ENCODE results near the gene RAB40B. TPM values are rescaled to one million over a fixed set of nuclear protein-coding genes. Genes with fewer than 3 reads are reported as not detected.

The RAB40B gene
- total and polyA plus RNA-seq, 2 donors (not counting 1 experiment from before 2014, with no cell fraction given), result 4.7 to 8.0 TPM

DNA sequence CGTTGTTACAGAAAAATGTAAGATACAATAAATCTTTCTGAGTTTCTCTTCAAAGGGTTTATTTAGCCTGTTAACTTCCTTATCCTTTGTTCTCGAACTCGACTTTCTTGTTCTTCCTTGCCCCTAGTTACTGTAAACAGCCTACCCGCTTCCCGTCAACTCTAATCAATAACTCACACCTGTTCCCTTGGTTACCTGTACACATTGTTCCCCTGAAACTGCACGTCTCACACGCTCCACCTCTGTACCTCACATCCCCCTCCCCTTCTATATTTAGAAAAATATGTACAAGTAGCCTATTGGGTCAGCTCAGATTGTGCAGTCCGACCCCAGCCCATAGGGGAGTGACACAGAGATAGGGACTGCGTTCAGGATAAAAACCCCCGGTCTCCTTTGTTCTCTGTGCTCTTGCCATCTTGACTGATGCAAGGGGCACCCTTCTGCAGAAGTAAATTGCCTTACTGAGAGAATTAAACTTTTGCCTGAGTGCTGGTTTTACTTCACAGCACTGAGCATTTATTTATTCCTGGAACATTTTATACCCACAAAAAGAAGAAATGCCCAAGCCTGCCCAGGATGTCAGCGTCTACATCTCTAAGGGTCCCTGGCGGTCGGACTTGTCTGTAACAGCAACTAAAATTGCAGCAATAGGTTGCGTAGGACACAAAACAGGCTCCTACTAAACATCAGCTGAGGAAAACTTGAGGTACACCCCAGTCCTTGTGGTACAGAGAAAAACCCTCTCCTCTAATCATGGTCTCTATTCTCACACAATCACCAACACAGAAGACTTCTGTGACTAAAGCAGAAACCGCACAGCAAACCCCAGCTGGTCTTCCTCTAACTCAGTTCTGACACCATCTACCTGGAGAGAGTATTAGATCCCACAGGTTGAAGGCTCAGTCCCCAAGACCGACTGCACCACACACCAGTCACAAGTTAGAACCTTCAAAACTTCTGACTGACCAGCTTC, 61.6 kb downstream of the RAB40B start:
- no peak overlapping the region for H3K27ac ChIP-seq (ENCODE audit: low read length in 2 of 2)
- no peak overlapping the region for H2AFZ ChIP-seq (ENCODE audit: insufficient read depth, low read depth, low read length, poor library complexity, severe bottlenecking)
- no peaks in the 10 kb centered on the region for H3K27me3 Mint-ChIP-seq
- peaks cover 98% of the 10 kb centered on the region for H3K79me2 ChIP-seq (ENCODE audit: control insufficient read depth, insufficient read depth, low read length)
- DNase-seq, result no peak
- peaks cover 21% of the 10 kb centered on the region for H3K4me1 Mint-ChIP-seq
- peaks cover 0 to 4% (median 0%) of the 10 kb centered on the region in 3 donors for H3K9me3 ChIP-seq (ENCODE audit: control extremely low read depth in 1 of 3, control insufficient read depth in 2 of 3, insufficient read depth in 1 of 3, low read length in 2 of 3)
- peaks cover 81% of the 10 kb centered on the region for H4K20me1 ChIP-seq (ENCODE audit: control insufficient read depth, insufficient read depth, low read length, poor library complexity, severe bottlenecking)
- H3K9me3 Mint-ChIP-seq (ENCODE audit: insufficient read depth), result no peaks in the 10 kb centered on the region
- H3K36me3 ChIP-seq (replicated peaks in 1 of 2; ENCODE audit: control extremely low read depth in 1 of 2, control insufficient read depth in 1 of 2, extremely low read depth in 1 of 2, insufficient read depth in 2 of 2, low read length in 1 of 2), result peaks cover 0 to 57% of the 10 kb centered on the region in 2 experiments
- ChIA-PET CTCF (no interaction called here), POLR2A (interaction anchor here (0.6 kb wide), 1 partner anchor 36 kb away, joined by 3 read pairs; no protein-coding TSS in a partner anchor)
- no peak overlapping the region for H3K27ac Mint-ChIP-seq
- no peak overlapping the region for H3K4me3 Mint-ChIP-seq
- no peak overlapping the region for H3K9ac ChIP-seq (ENCODE audit: low read length)
- 98% methylated on average over 13 of the region's 16 CpGs for WGBS (ENCODE audit: insufficient coverage)
- intact Hi-C loops (cut with micrococcal nuclease), result no loop called here
- H3K4me3 ChIP-seq (ENCODE audit: control extremely low read depth in 1 of 5, extremely low read depth in 1 of 5, insufficient read depth in 1 of 5, low read depth in 2 of 5, low read length in 4 of 5), result no peak overlapping the region
- TF ChIP-seq EZH2 (IDR thresholded peaks at IDR 0.05; ENCODE audit: borderline replicate concordance, insufficient read depth, low read depth, low read length, poor library complexity, severe bottlenecking), result no peak
- H3K4me1 ChIP-seq (ENCODE audit: control insufficient read depth in 2 of 2, insufficient read depth in 2 of 2, low read length in 2 of 2), result no peaks in the 10 kb centered on the region
- H3K27me3 ChIP-seq (replicated peaks in 1 of 4; ENCODE audit: control extremely low read depth in 1 of 4, control insufficient read depth in 3 of 4, insufficient read depth in 4 of 4, low read length in 3 of 4), result no peaks in the 10 kb centered on the region
- ATAC-seq (ENCODE audit: low read depth), result no peak
- H3K4me2 ChIP-seq (replicated peaks; ENCODE audit: low read depth, low read length, poor library complexity, severe bottlenecking), result no peak overlapping the region

DNA sequence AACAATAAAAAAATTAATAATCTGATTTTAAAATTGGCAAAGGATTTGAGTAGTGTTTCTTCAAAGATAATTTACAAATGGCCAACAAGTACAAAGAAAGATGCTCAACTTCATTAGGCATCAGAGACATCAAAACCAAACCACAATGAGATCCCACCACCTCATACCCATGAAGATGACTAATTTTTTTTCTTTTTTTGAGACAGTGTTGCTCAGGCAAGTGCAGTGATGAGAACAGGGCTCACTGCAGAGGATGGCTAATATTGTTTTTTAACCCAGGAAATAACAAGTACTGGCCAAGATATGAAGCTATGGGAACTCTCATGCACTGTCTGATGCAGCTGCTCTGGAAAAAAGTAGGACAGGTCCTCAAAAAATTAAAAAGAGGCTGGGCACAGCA, 65.2 kb downstream of the RAB40B start:
- ATAC-seq (ENCODE audit: low read depth), result no peak
- H3K4me2 ChIP-seq (replicated peaks; ENCODE audit: low read depth, low read length, poor library complexity, severe bottlenecking), result no peak overlapping the region
- ChIA-PET CTCF (no interaction called here), POLR2A (no interaction called here)
- intact Hi-C loops (cut with micrococcal nuclease), result no loop called here
- no peaks in the 10 kb centered on the region for H3K27me3 ChIP-seq (replicated peaks in 1 of 4; ENCODE audit: control extremely low read depth in 1 of 4, control insufficient read depth in 3 of 4, insufficient read depth in 4 of 4, low read length in 3 of 4)
- H3K79me2 ChIP-seq (ENCODE audit: control insufficient read depth, insufficient read depth, low read length), result peaks cover 85% of the 10 kb centered on the region
- H3K9me3 Mint-ChIP-seq (ENCODE audit: insufficient read depth), result no peaks in the 10 kb centered on the region
- H3K27me3 Mint-ChIP-seq, result no peaks in the 10 kb centered on the region
- H3K9ac ChIP-seq (ENCODE audit: low read length), result no peak overlapping the region
- peaks cover 0 to 4% (median 0%) of the 10 kb centered on the region in 3 donors for H3K9me3 ChIP-seq (ENCODE audit: control extremely low read depth in 1 of 3, control insufficient read depth in 2 of 3, insufficient read depth in 1 of 3, low read length in 2 of 3)
- no peaks in the 10 kb centered on the region for H3K4me1 ChIP-seq (ENCODE audit: control insufficient read depth in 2 of 2, insufficient read depth in 2 of 2, low read length in 2 of 2)
- TF ChIP-seq, protein P1, sequence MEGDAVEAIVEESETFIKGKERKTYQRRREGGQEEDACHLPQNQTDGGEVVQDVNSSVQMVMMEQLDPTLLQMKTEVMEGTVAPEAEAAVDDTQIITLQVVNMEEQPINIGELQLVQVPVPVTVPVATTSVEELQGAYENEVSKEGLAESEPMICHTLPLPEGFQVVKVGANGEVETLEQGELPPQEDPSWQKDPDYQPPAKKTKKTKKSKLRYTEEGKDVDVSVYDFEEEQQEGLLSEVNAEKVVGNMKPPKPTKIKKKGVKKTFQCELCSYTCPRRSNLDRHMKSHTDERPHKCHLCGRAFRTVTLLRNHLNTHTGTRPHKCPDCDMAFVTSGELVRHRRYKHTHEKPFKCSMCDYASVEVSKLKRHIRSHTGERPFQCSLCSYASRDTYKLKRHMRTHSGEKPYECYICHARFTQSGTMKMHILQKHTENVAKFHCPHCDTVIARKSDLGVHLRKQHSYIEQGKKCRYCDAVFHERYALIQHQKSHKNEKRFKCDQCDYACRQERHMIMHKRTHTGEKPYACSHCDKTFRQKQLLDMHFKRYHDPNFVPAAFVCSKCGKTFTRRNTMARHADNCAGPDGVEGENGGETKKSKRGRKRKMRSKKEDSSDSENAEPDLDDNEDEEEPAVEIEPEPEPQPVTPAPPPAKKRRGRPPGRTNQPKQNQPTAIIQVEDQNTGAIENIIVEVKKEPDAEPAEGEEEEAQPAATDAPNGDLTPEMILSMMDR (IDR thresholded peaks at IDR 0.05), result no peak
- TF ChIP-seq EZH2 (IDR thresholded peaks at IDR 0.05; ENCODE audit: borderline replicate concordance, insufficient read depth, low read depth, low read length, poor library complexity, severe bottlenecking), result no peak
- no peak overlapping the region for H2AFZ ChIP-seq (ENCODE audit: insufficient read depth, low read depth, low read length, poor library complexity, severe bottlenecking)
- H4K20me1 ChIP-seq (ENCODE audit: control insufficient read depth, insufficient read depth, low read length, poor library complexity, severe bottlenecking), result peaks cover 81% of the 10 kb centered on the region
- no peak overlapping the region for H3K27ac Mint-ChIP-seq
- no peak for DNase-seq
- H3K4me3 ChIP-seq (ENCODE audit: control extremely low read depth in 1 of 5, extremely low read depth in 1 of 5, insufficient read depth in 1 of 5, low read depth in 2 of 5, low read length in 4 of 5), result no peak overlapping the region
- no peak overlapping the region for H3K27ac ChIP-seq (ENCODE audit: low read length in 2 of 2)
- H3K4me3 Mint-ChIP-seq, result no peak overlapping the region
- H3K4me1 Mint-ChIP-seq, result peaks cover 8% of the 10 kb centered on the region
- H3K36me3 ChIP-seq (replicated peaks in 1 of 2; ENCODE audit: control extremely low read depth in 1 of 2, control insufficient read depth in 1 of 2, extremely low read depth in 1 of 2, insufficient read depth in 2 of 2, low read length in 1 of 2), result peaks cover 0 to 54% of the 10 kb centered on the region in 2 experiments

All from B cell (primary cell).